Fibroblast of gingiva (primary cell): Measurements from ENCODE around the gene HLA-E.
A peak's percentile ranks its signal among the peaks of the same experiment; 100 is the strongest.
"Not testable (repeated sequence)": the region's sequence is repeated elsewhere in the genome, so short reads cannot be mapped to it uniquely, and the experiment has no call there.

Experiments used
- DNase-seq: peaks from one replicate; pipeline ENCODE4 v3.0.0-alpha.2; 2011; ENCODE audit warnings: low read depth

Gene HLA-E

GRCh38 chr6:30507849-30508827, 18.8 kb downstream of the HLA-E start:
- DNase-seq, result no peak

- no peak for DNase-seq
These were observed 19.8 kb downstream of the HLA-E start for GRCh38 chr6:30508890-30509736.

GRCh38 chr6:30510419-30511168, 21.3 kb downstream of the HLA-E start:
- no peak for DNase-seq

GRCh38 chr6:30511169-30511546, 21.8 kb downstream of the HLA-E start:
- DNase-seq, result no peak

GRCh38 chr6:30513451-30513850, 24.1 kb downstream of the HLA-E start:
- no peak for DNase-seq

DNA sequence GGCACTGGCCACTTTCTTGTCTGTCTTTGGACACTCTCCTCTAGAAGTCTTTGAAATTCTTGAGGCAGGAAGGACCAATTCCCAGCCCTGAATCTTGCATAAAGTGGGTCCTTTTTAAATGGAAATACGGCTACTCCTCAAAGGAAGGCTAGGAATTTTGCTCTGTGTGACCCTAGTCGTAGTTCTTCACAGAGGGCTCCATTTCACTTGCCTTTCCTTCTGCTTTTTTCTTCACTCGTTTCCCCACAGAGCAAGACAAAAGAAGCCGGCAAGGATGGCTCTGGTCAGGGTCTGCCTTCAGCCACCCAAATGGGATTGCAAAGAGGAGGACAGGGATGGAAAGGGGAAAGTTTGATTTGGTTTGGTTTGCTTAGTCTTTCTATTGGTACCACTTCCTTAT, 25.8 kb downstream of the HLA-E start:
- DNase-seq, result no peak

GRCh38 chr6:30515944-30516753, 26.8 kb downstream of the HLA-E start:
- peak; percentile 97 for DNase-seq

GRCh38 chr6:30516754-30517076, 27.4 kb downstream of the HLA-E start:
- not testable (repeated sequence) for DNase-seq

- DNase-seq, result not testable (repeated sequence)
These were observed 28.6 kb downstream of the HLA-E start for GRCh38 chr6:30517767-30518504.

DNA sequence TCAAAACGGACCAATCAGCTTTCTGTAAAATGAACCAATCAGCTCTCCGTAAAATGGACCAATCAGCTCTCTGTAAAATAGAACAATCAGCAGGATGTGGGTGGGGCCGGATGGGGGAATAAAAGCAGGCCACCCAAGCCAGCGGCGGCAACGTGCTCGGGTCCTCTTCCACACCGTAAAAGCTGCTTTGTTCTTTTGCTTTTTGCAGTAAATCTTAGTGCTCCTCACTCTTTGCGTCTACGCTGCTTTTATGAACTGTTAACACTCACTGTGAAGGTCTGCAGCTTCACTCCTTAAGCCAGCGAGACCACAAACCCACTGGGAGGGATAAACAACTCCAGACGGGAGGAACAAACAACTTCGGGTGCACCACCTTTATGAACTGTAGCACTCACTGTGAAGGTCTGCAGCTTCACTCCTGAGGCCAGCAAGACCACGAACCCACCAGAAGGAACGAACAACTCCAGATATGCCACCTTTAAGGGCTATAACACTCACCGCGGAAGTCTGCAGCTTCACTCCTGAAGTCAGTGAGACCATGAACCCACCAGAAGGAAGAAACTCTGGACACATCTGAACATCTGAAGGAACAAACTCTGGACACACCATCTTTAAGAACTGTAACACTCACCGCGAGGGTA, 29.3 kb downstream of the HLA-E start:
- DNase-seq, result not testable (repeated sequence)

- DNase-seq, result no peak
These were observed 31.2 kb downstream of the HLA-E start for GRCh38 chr6:30520522-30520921.

DNA sequence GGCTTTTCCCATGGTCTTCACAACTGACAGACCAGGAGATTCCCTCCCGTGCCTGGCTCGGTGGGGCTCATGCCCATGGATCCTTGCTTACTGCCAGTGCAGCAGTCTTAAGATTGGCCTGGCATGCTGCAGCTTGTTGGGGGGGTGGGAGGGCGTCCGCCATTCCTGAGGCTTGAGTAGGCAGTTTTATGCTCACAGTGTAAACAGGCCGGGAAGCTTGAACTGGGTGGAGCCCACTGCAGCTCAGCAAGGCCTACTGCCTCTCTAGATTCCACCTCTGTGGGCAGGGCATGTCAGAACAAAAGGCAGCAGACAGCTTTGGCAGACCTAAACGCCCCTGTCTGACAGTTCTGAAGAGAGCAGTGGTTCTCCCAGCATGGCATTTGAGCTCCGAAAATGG, 31.8 kb downstream of the HLA-E start:
- DNase-seq, result peak; percentile 35

- not testable (repeated sequence) for DNase-seq
These were observed 32.6 kb downstream of the HLA-E start for GRCh38 chr6:30521952-30522351.

GRCh38 chr6:30526444-30526843, 37.1 kb downstream of the HLA-E start:
- not testable (repeated sequence) for DNase-seq

DNA sequence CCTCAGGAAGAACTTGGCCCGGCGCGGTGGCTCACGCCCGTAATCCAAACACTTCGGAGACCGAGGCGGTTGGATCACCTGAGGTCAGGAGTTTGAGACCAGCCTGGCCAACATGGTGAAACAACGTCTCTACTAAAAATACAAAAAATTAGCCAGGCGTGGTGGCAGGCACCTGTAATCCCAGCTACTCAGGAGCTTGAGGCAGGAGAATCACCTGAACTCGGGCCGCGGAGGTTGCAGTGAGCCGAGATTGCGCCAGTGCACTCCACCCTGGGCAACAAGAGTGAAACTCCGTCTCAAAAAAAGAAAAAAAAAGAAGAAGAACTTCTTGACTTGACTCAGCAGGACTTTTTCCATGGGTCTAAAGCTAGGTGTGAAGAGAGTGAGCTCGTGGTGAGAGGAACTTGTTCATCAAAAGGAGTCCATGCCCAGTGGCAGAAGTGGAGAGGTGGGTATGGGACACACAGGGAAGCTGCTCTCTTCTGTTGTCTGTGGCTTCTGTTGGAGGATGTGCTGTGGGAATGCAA, 40.1 kb downstream of the HLA-E start:
- DNase-seq, result not testable (repeated sequence)

GRCh38 chr6:30530014-30530413, 40.7 kb downstream of the HLA-E start:
- no peak for DNase-seq

DNA sequence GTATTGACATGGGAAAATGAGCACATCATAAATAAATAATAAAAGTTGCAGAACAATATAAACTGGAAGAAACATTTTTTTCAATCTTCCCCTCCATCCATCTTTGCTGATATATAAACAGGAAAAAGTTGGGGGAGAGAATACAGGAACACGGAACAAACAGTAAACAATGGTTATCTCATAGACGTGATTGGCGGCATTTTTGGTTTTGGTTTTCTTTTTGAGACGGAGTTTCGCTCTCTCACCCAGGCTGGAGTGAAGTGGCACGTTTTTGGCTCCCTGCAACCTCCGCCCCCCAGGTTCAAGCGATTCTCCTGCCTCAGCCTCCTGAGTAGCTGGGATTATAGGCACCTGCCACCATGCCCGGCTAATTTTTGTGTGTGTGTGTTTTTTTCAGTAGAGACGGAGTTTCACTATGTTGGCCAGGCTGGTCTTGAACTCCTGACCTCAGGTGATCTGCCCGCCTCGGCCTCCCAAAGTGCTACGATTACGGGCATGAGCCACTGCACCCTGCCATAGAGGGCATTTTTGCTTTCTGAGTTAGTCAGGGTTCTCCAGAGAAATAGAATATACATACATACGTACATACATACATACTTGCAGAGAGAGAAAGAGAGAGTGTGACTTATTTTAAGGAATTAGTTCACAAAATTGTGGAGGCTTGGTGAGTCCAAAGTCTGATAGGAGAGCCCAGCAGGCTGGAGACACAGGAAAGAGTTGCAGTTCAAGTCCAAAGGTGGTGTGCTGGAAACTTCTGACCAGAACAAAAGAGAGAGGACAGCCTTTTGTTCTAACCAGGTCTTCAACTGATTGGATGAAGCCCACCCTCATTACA, 44.4 kb downstream of the HLA-E start:
- no peak for DNase-seq

DNA sequence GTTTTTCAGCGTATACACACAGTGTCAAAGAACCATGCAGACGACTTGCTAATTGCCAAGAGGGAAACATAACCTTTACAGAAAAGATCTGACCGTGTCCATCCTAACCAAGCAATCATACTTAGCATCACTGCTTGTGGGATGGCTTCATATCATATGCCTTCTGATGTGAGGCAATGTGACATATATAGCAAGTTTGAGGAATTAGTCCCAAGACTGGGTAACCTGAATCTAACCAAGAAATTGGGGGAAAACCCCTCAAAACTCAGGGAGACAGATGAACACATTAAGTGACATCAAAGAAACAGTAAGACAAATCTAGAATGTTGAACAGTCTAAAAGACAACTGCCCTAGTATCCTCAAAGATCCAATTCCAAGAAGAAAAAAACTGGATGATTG, 48.6 kb downstream of the HLA-E start:
- DNase-seq, result no peak
